Choroid plexus epithelial cell (primary cell): ENCODE data around the gene TMEM184A.

Experiments
- DNase-seq: peaks from one replicate; pipeline ENCODE4 v3.0.0-alpha.2; 2010; ENCODE audit warnings: low read depth
- H3K4me3 ChIP-seq: 2 replicates; pipeline ENCODE4 v1.5.1; 2011; ENCODE audit warnings: low read depth, mild to moderate bottlenecking, control low read depth, low read length, moderate library complexity
- TF ChIP-seq, protein P1 (sequence below): conservative IDR thresholded peaks from 2 replicates; pipeline ENCODE4 v1.5.1; 2011; ENCODE audit warnings: low read depth, mild to moderate bottlenecking, control low read depth, inconsistent platforms, low read length, moderate library complexity

Gene TMEM184A

DNA sequence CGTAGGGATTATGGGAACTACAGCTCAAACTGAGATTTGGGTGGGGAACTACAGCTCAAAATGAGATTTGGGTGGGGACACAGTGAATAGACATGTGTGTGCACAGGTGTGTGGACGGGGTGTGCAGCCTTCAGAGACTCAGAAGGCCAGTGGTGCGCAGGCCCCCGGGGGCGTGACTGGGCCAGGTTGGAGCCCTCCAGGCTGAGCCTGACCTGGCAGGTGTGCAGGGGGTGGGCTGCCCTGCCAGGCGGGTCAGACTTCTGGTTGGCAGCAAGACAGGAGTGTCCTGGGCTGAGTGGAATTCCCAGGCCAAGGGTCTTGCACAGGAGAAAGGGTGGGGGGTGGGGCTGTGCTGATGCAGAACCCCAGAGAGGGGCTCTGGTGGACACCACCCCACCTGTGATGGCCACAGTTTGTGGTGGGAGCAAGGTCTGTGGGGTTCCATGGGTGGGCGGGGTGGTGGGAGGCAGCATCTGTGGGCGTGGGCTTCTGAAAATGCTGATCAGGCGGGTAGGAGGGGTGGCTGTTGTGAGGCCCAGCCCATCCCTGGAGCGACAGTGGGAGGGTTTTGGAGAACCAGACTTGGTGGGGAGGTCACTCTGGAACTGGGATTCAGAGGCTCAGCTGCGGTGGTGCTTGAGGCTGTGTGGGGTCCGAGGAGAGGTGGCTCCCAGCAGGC, 43.1 kb upstream of the TMEM184A start:
- DNase-seq, result no peak
- TF ChIP-seq, protein P1, sequence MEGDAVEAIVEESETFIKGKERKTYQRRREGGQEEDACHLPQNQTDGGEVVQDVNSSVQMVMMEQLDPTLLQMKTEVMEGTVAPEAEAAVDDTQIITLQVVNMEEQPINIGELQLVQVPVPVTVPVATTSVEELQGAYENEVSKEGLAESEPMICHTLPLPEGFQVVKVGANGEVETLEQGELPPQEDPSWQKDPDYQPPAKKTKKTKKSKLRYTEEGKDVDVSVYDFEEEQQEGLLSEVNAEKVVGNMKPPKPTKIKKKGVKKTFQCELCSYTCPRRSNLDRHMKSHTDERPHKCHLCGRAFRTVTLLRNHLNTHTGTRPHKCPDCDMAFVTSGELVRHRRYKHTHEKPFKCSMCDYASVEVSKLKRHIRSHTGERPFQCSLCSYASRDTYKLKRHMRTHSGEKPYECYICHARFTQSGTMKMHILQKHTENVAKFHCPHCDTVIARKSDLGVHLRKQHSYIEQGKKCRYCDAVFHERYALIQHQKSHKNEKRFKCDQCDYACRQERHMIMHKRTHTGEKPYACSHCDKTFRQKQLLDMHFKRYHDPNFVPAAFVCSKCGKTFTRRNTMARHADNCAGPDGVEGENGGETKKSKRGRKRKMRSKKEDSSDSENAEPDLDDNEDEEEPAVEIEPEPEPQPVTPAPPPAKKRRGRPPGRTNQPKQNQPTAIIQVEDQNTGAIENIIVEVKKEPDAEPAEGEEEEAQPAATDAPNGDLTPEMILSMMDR, result no peak

GRCh38 chr7:1598286-1598685, 42.3 kb upstream of the TMEM184A start:
- DNase-seq, result no peak
- TF ChIP-seq, protein P1, result no peak

More for the DNA sequence above, 43.1 kb upstream of the TMEM184A start:
- no peak overlapping the region for H3K4me3 ChIP-seq

DNA sequence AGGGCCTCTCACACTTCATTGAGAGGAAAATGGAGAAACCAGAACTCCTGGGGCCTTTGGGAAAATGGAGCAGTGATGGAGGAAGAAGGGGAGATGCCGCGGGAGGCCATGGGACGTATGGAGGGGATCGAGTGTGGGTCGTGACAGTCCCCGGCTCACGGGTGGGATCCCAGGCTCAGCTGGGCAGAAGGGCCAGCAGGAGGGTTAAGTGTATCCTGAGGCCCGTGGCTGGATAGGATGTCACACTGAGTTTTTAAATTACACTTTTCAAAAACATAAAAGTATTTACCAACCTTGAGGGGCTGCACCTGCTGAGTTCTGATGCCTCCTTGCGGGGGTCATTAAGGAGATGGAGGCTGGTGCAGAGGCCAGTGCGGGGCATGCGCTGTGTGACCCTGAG, 41.8 kb upstream of the TMEM184A start:
- no peak overlapping the region for H3K4me3 ChIP-seq
- DNase-seq, result no peak
- TF ChIP-seq, protein P1, result no peak

More at GRCh38 chr7:1598286-1598685, 42.3 kb upstream of the TMEM184A start:
- H3K4me3 ChIP-seq, result no peak overlapping the region

- H3K4me3 ChIP-seq, result no peak overlapping the region
- TF ChIP-seq, protein P1, result no peak
- no peak for DNase-seq
These were observed 41.2 kb upstream of the TMEM184A start for GRCh38 chr7:1597066-1597760.

DNA sequence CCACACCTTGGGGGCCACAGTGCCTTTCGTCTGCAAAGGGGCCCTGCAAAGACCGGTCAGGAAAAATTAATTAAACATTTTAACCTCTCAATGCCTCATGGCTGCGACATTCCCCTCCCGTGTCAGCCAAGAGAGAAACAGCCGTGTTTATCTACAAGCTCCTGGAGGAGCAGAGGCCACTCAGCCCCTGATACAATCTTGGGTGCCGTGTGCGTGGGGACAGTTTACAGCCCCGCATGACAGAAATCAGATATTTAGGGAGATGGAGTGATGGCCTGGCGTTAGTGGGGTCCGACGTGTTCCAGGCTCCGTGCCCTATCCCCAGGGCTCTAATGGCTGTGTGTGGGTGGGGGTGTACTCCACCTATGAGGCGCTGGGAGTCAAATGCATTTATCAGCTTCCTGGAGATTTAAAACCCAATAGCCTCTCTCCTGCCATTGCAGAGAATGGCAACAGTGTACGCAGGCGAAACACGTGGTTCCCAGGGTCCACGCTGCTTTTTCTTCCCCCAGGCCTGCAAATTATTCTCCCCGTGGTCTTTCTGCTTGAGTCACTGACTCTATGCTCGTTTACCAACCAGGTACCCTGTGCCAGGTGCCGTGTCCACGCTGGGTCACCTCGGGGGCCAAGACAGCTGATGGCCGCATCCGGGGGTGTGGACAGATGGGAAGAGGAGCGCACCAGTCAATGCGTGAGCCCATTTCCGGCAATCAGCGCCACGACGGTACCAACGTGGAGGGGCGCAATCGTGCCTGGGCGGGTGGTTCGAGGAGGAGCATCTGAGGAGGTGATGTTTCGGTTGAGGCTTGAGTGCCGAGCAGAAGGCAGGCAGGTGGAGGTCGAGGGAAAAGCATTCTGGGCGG, 40.4 kb upstream of the TMEM184A start:
- TF ChIP-seq, protein P1, result no peak

DNA sequence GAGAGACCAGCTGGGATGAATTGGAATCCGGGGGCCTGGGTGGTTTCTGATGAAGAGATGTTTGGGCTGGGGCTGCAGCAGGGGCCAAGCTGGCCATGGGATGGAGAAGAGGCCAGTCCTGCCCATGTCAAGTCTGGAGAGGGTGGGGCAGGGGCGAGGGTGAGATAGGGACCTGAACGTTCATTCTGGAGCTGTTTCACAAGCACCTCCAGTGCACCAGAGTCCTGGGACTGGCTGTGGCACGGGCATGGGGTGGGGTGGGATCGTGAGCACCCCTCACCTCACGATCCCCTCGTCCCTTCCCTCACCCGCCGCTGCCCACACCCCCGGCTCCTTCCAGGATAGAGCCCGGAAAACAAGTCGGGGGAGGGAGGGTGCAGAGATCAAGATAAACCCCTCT, 39.6 kb upstream of the TMEM184A start:
- H3K4me3 ChIP-seq, result no peak overlapping the region
- DNase-seq, result no peak
- TF ChIP-seq, protein P1, result no peak

More for the DNA sequence above, 40.4 kb upstream of the TMEM184A start:
- DNase-seq, result no peak
- no peak overlapping the region for H3K4me3 ChIP-seq
